ENCODE data around the gene ZNF532.
"Not testable (repeated sequence)": the region's sequence is repeated elsewhere in the genome, so short reads cannot be mapped to it uniquely, and the experiment has no call there.

Gene ZNF532, protein sequence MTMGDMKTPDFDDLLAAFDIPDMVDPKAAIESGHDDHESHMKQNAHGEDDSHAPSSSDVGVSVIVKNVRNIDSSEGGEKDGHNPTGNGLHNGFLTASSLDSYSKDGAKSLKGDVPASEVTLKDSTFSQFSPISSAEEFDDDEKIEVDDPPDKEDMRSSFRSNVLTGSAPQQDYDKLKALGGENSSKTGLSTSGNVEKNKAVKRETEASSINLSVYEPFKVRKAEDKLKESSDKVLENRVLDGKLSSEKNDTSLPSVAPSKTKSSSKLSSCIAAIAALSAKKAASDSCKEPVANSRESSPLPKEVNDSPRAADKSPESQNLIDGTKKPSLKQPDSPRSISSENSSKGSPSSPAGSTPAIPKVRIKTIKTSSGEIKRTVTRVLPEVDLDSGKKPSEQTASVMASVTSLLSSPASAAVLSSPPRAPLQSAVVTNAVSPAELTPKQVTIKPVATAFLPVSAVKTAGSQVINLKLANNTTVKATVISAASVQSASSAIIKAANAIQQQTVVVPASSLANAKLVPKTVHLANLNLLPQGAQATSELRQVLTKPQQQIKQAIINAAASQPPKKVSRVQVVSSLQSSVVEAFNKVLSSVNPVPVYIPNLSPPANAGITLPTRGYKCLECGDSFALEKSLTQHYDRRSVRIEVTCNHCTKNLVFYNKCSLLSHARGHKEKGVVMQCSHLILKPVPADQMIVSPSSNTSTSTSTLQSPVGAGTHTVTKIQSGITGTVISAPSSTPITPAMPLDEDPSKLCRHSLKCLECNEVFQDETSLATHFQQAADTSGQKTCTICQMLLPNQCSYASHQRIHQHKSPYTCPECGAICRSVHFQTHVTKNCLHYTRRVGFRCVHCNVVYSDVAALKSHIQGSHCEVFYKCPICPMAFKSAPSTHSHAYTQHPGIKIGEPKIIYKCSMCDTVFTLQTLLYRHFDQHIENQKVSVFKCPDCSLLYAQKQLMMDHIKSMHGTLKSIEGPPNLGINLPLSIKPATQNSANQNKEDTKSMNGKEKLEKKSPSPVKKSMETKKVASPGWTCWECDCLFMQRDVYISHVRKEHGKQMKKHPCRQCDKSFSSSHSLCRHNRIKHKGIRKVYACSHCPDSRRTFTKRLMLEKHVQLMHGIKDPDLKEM (N-terminal part only)
- total RNA-seq: 22.0 reads per million, percentile 49 among the genes with 10 or more reads in this experiment

DNA sequence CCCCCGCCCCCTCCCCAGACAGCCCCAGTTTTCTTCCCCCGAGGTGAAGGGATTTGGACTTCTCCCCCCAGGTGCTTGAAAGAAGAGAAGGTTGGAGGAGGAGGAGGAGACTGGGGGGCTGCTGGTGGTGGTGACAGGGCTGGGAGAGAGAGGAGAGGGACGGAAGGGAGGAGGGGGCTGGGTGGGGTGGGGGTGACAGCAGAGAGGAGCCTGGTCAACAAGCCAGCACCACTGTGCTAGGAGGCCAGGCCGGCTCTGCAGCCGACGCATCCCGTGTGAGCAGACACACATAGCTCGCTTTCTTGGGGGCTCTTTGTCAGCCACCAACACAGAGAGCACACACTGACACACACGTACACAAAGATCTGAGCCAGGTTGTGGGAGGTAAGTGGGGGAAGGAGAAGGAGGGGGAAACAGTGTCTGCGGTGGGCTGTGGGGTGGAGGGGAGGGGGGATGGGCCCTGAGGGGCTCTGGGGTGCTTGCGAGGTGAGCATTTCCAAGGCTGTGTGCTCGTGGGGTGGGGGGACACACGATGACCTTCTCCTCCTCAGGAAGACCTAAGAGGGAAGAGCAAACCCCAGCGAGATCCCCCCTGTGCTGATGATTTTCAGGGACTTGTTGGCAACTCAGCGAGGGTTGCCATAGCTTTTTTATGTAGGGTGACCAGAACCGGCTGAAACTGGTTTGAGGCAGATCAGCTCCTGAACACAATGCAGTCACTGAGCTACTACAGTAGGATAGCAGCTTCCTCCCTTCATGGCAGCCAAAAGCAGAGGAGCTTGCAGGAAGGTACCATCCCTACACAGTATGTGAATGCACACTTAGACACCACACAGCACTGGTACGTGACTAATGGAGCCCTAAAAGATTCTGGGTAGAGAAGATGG, at the start of gene ZNF532:
TSS of gene ZNF532 (plus strand) at position 732 of the 887 bp plus-strand sequence. CDS start 53,411 bp downstream, outside the sequence.
- no peak for DNase-seq

DNA sequence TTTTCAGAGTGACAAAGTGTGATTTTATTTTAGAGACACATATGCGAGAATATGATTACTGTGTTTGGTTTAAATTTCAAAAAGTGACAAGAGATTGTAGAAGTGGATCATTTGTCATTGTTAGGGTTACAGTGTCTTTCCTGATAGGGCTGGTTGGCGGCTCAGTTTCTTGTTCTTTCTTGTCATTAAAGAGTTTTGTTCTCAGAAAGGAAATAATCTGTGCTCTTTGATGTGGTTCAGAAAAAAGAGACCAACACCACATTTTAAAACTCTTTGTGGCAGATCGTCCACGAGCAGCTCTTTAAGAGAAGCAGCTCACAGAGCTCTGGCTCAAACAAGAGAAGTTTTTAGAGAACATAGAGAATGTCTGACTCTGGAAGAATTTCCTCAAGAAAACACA, 45.6 kb upstream of the ZNF532 start:
- no peak for DNase-seq

DNA sequence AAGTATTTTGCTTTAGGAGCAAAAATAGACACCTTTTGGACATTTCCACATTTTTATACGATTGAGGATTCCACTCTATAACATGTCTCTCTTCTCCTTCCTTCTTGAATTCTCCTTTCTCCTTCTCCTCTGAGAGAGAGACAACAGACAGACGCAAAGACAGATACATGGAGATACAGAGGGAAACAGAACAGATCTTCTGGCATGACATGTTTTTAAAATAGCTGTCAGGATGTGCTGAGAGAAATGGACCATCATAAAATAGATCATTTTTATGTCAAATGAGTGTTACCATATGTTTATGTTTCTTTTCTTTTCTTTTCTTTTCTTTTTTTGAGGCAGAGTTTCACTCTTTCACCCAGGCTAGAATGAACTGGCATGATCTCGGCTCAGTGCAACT, 44.4 kb upstream of the ZNF532 start:
- DNase-seq: no peak

DNA sequence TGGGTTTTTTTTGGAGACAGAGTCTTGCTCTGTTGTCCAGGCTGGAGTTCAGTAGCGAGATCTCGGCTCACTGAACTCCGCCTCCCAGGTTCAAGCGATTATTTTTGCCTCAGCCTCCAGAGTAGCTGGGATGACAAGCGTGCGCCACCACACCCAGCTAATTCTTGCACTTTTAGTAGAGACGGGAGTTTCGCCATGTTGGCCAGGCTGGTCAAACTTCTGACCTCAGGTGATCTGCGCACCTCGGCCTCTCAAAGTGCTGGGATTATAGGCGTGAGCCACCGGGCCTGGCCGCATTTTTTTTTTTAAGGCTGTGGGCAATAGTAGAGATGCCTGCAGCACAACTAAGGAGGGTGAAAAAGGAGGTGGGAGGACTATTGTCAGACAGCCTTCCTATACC, 41.7 kb upstream of the ZNF532 start:
- DNase-seq: no peak

DNA sequence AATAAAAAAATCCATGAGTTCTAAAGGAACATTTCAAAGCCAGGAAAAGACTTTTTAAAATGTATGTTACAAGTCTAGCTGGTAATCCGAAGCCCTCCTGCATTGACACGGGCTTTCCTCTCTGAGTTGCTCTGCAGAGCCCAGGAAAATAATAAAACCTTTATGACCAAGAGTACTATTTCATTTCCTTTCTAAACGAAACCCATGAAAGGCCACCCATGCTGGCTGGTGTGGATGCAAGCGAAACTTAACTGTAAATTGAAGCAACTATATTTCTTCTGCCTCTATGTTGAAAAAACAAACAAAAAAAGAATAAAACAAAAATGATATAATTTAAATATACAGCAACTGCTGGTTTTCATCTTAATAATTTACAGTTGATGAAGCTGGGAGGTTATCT, 41.3 kb upstream of the ZNF532 start:
- no peak for DNase-seq

DNA sequence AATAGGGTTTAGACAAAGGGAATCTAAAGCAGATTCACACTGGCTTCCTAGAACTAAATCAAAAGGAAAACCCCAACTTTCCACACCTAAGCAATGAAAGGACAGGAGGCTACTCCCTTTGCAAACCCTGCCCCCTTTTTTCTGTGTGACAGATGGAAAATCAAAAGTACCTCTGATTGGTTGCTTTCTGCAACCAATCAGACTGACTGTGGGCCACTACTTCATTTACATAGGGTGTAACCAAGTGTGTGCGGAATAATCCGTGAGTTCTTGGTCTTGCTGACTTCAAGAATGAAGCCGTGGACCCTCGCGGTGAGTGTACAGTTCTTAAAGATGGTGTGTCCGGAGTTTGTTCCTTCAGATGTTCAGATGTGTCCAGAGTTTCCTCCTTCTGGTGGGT, 37.8 kb upstream of the ZNF532 start:
- not testable (repeated sequence) for DNase-seq

DNA sequence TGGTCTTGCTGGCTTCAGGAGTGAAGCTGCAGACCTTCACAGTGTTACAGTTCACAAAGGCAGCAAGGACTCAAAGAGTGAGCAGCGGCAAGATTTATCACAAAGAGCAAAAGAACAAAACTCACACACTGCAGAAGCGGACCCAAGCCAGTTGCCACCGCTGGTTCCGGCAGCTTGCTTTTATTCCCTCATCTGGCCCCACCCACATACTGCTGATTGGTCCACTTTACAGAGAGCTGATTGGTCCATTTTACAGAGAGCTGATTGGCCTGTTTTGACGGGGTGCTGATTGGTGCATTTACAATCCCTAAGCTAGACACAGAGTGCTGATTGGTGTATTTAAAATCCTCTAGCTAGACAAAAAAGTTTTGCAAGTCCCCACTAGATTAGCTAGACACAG, 37.2 kb upstream of the ZNF532 start:
- DNase-seq: no peak

DNA sequence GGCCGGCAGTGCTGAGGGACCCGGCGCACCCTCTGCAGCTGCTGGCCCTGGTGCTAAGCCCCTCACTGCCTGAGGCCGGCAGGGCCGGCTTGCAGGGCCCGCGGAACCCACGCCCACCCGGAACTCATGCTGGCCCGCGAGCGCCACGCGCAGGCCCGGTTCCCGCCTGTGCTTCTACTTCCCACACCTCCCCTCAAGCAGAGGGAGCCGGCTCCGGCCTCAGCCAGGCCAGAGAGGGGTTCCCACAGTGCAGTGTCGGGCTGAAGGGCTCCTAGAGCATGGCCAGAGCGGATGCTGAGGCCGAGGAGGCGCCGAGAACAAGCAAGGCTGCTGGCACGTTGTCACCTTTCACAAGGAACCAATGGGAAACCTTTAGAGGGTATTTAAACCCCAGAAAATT, 36.8 kb upstream of the ZNF532 start:
- no peak for DNase-seq

DNA sequence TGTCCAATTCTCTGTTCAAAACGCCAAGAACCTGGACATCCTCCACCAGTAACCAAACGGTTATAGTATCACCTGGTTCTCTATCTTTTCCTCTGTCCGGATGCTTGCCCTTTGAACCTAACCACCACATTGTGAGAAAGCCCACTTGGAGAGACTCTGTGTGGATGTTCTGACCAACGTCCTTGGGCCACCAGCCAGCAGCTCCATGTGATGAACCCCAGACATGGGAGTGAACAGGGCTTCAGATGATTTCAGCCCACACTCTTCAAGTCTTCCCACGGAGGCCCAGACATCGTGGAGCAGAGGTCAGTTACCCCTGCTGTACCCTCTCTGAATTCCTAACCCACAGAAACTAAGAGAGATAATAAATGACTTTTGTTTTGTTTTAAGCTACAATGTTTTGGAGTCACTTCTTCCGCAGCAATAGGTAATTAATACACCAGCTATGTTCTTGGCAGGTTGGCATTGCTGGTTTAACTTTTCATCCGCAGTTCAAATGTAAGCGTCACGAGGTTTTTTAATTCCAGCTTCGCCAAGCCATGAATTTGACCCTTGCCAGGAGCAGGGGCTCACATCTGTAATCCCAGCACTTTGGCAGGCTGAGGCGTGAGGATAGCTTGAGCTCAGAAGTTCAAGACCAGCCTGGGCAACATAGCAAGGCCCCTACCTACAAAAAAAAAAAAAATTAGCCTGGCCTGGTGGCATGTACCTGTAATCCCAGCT, 36.1 kb upstream of the ZNF532 start:
- DNase-seq: no peak

DNA sequence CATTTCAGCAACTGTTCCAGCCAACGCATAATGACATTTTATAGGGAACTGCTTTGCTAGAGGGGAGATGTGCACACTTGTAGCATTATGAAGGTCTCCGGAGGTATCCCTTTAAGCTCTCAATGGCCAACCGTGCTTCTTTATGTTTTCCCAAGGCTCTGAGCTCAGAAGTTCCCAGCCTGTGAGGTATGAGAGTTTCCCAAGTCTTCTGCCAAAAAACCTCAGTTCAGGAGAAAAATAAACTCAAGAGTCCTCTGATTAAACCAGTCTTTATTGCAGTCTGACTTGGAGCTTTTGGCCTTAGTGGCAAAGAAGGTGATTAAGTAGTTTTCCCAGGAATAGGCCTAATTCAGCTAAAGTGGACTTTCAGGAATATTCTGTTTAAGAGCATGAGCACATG, 35.4 kb upstream of the ZNF532 start:
- DNase-seq: no peak

DNA sequence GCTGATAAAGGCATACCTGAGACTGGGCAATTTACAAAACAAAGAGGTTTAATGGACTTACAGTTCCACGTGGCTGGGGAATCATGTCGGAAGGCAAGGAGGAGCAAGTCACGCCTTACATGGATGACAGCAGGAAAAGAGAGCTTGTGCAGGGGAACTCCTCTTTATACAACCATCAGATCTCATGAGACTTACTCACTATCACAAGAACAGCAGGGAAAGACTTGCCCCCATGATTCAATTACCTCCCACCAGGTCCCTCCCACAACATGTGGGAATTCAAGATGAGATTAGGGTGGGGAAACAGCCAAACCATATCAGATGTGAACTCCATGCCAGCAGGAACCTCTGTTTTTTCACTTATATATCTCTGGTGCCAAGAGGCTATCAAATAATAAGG, 34.8 kb upstream of the ZNF532 start:
- DNase-seq: not testable (repeated sequence)

DNA sequence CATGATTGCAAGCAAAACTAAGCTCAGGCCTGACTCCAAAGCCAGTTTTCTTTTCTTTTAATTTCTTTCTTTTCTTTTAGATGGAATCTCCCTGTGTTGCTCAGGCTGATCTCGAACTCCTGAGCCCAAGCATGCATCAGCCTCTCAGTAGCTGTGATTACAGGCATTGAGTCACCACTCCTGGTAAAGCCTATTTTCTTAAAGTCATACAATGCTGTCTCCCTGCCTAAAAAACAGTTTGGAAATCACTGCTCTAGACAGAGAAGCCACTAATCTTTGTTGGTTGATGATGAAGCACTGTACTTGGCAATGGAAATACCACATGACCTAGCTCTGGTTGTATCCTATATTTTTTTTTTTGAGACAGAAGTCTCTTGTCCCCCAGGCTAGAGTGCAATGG, 33.1 kb upstream of the ZNF532 start:
- no peak for DNase-seq

DNA sequence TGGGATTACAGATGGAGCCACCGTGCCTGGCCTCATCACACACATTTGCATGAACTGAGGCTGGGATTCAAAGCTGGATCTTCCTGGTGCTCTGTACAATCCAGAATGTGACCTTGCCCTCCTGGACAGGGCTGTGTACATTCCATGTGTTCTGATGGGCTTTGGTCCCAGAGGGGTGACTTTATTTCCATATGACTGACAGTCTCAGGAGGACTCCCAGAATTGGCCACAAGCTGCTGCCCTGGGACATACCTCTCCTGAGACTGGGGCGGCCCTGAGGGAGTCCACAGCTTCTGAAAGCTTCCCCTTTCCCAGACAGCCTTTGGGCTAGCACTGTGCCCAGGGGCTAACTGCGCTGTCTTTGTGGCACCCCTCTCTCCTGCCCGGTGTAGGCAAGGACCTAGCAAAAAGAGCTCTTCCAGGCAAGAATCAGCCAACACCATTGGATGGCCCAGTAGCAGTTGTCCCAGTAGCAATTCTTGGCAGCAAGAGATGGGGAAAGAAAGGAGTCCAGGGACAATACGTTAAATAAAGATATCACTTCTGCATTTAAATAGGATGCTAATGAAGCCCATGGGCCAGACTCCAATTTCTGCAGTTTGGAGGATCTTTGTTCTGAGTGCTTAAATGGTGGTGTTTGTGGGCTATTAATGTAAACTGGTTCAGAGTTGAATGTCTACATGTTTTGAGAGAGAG, 26.4 kb upstream of the ZNF532 start:
- DNase-seq: no peak

DNA sequence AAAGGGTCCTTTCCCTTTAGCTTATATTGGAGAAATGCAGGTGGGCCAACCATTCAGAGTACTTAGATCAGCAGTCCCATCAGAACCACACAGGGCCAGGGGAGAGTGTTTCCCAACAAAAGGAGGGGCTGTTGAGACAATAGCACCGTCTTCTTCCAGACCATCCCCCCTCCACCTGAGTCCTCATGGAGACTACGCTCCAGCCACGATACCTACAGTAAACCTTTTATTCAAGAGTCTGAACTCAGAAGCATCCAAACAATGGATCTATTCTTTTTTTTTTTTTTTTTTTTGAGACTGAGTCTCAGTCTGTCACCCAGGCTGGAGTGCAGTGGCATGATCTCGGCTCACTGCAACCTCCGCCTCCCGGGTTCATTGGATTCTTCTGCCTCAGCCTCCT, 25.7 kb upstream of the ZNF532 start:
- DNase-seq: no peak

DNA sequence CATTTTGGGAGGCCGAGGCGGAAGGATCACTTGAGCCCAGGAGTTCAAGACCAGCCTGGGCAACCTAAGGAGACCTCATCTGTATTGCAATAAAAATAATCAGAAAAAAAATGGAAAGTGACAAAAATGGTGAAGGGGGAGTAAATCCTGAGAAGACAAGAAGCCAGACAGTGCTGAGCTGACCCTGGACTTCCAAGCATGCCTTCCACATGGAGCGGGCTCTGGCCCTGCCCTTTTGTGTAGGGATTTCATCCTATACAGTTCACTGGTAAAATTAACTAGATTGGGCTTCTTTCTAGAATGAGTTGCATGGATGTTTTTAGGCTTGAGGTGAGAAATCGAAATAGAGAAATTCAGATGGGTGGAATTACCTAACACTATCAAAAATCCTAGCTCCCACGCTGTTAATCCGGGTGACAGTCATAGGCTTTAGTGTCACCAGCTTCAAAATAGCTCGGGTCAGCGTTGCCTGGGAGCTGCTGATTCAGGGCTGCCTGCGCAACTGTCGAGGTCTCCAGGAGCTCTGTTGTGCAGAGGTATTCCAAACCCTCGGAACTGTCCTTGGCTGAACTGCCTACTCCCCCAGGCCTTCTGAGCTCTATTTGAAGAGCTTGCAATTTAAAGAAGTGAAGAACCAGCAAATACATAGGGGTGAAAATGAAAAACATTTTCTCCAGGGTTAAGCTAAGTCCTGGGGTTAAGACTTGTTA, 21.5 kb upstream of the ZNF532 start:
- no peak for DNase-seq

DNA sequence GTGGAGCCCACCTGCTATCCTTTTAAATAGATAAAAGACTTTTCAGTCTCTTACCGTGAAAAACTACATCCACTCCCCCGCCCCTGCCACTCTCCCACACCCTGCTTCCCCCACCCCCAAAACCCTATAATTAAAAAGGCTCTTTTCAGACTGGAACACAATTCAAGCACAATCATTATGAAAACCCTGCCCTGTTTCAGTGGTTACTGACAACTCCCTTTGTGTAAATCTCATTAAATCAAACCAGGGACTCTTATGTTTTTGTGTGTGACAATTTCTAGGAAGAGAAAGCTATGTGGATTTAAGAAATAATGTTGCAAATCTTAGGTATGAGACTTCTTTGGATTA, 21.0 kb upstream of the ZNF532 start:
- no peak for DNase-seq

DNA sequence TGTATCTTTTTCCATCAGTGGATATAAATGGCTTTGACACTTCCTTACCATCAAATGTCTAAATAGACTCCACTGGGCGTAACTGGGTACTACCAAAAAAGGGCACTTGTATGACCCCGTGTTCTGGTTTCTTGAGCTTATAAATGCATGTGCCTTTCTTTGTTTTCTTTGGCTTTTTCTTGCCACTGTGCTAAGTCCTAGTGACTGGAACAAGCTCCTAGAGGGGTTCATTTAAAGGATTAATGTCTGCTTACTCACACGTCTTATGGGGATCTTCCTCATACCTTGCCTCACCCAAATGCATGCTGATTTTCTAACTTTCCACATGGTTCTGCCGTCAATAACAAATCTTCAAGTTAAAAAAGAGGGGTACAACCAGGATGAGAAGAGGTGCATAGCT, 19.8 kb upstream of the ZNF532 start:
- no peak for DNase-seq

DNA sequence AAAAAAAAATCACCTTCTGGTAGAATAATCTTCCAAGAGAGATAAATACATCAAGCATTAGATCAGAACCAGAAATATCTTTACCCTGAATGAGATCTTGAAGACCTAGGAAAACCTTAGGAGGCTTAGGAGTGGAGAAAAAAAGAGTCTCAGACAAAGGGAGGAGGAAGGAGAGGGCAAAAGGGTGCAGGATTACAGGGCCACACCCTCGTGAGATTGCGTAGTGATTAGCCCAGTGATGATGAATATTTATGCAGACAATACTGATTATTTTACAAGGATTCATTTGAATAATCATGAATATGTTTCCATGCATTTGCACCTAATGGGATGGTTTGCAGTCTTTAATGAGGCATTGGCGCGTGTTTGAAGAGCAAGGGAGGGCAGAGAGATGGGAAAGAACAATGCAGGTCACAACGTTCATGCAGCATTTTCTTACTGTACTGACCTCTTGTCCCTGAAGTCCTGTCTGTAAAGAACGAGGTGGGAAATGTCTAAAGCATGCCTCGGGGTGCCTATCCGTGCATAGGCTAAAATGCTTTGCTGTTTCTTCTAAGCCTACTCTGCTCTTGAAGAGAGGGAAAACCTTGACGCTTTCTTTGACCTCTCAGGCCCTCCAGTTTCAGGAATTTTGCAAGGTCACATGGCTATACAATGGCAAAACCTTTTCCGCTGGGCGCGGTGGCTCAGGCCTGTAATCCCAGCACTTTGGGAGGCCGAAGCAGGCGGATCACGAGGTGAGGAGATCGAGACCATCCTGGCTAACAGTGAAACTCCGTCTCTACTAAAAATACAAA, 18.6 kb upstream of the ZNF532 start:
- no peak for DNase-seq

DNA sequence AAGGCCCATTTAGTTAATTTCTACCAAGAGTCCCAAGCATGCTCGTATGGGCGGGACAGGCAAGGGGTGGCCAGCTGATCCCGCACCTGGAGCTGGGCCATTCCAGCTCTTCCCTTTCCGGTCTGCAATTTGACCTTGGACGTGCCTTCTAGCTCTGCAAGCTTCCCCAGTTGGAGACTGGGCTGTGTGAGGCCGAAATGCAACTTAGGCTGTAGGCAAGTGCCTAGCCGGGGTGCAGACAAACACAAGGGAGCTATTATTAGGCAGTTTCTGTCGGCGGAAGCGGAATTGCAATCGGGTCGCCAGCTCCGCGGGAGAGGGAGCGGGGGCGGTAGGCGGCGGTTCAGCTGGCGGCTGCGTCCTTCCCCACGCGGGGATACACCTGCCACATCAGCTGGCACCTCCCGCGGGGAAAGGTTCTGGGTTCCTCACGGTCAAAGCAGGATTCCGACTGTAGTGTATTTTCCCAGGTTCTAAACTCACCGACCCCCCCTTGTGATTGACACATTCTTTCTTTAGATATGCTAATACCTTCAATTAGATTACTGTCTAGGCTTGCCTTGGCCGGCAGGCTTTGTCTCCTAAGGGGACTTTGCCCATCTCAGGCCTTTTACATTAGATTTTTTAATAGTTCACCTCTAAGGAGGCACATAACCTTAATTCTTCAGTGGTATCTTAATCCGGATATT, 17.1 kb upstream of the ZNF532 start:
- DNase-seq: no peak
